AG10803 (cell line): ENCODE data around the gene CROCC.

Experiments
- DNase-seq: peaks from one replicate; pipeline ENCODE4 v3.0.0; 2010; ENCODE audit warnings: low read depth
- H3K4me3 ChIP-seq: 2 replicates; pipeline ENCODE4 v1.5.1; 2011; ENCODE audit warnings: mild to moderate bottlenecking, low read length, control low read depth
- TF ChIP-seq, protein P1 (sequence below): conservative IDR thresholded peaks from 2 replicates; pipeline ENCODE4 v1.5.1; 2011; ENCODE audit warnings: mild to moderate bottlenecking, low read length, control low read depth, inconsistent platforms

The CROCC gene

DNA sequence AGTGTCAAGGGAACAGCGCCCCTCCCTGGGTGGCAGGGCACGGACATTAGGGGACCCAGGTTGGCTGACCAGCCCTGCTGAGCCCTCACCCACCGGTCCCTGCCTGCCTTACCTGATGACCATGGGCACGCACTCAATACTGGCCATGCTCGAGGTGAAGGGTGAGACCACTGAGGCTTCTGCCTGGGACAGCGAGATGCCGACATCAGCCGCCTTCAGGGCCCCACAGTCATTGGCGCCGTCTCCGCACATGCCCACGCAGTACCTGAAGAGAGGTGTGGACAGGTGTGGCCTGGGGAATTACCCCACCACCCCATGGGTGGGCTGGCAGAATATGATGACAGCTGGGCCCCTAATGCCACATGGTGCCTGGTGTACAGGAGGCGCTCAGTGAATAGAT lies 66.5 kb downstream of the CROCC start:
- no peak for DNase-seq
- TF ChIP-seq, protein P1, sequence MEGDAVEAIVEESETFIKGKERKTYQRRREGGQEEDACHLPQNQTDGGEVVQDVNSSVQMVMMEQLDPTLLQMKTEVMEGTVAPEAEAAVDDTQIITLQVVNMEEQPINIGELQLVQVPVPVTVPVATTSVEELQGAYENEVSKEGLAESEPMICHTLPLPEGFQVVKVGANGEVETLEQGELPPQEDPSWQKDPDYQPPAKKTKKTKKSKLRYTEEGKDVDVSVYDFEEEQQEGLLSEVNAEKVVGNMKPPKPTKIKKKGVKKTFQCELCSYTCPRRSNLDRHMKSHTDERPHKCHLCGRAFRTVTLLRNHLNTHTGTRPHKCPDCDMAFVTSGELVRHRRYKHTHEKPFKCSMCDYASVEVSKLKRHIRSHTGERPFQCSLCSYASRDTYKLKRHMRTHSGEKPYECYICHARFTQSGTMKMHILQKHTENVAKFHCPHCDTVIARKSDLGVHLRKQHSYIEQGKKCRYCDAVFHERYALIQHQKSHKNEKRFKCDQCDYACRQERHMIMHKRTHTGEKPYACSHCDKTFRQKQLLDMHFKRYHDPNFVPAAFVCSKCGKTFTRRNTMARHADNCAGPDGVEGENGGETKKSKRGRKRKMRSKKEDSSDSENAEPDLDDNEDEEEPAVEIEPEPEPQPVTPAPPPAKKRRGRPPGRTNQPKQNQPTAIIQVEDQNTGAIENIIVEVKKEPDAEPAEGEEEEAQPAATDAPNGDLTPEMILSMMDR: no peak
- H3K4me3 ChIP-seq: no peak overlapping the region

GRCh38 chr1:16989676-16990391 lies 68.1 kb downstream of the CROCC start:
- TF ChIP-seq, protein P1: no peak
- no peak for DNase-seq
- H3K4me3 ChIP-seq: no peak overlapping the region

DNA sequence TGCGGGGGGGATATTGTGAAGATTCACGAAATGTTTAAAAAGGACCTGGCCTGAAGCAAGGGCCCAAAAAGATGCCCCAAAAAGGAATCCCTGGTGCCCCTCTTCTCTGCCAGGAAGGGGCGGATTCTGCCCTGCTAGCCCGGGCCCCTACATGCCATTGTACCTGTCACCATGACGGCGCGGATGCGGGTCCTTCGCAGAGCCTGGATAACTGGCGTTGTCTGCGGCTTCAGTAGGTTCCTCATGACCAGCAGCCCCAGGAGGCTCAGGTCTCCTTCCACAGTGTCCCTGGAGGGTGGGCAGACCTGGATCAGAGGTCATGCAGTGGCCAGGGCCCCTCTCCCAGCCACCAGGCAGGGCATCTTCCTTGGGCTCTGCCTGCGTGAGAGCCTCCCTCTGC lies 69.8 kb downstream of the CROCC start:
- TF ChIP-seq, protein P1: no peak
- no peak for DNase-seq
- H3K4me3 ChIP-seq: no peak overlapping the region

- H3K4me3 ChIP-seq: no peak overlapping the region
- TF ChIP-seq, protein P1: no peak
- DNase-seq: no peak
Measured at GRCh38 chr1:16992102-16992501, 70.4 kb downstream of the CROCC start.

DNA sequence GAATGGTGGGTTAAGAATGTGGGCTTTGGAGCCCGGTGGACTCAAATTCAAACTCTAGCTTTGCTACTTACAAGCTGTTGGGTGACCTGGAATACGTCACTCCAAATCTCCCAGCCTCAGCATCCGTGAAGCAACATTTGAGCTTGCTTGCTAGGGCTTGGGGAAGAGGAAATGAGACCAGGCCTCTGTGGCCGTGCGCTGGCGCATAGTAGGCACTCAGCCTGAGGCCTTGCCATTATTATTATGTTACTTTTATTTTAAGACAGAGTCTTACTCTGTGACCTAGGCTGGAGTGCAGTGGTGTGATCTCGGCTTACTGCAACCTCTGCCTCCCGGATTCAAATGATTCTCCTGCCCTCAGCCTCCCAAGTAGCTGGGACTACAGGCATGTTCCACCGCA lies 70.9 kb downstream of the CROCC start:
- TF ChIP-seq, protein P1: no peak
- DNase-seq: no peak
- no peak overlapping the region for H3K4me3 ChIP-seq

DNA sequence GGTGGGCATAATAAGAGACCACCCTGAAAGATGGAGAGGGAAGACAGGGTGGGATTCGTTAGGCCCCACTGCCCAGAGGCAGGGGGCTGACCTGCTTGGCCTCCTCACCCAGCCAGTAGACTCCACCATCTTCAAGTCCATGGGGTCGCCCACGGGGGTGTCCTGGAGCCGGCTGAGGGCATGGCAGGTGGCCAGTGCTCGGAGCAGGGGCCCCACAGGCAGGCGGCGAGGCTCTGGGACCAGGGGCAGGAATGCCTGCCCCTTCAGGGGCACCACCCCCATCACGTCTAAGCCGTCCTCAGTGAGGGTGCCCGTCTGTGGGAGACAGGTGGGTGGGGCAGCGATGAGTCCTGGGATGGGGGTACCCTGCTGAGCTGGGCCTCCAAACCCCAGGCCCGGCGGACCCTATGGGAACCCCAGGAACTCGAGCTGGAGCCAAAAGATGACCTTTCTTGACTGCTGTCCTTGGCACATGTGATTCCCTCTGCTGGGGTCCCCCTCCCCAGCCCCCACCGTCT lies 71.8 kb downstream of the CROCC start:
- H3K4me3 ChIP-seq: no peak overlapping the region
- TF ChIP-seq, protein P1: no peak
- no peak for DNase-seq

DNA sequence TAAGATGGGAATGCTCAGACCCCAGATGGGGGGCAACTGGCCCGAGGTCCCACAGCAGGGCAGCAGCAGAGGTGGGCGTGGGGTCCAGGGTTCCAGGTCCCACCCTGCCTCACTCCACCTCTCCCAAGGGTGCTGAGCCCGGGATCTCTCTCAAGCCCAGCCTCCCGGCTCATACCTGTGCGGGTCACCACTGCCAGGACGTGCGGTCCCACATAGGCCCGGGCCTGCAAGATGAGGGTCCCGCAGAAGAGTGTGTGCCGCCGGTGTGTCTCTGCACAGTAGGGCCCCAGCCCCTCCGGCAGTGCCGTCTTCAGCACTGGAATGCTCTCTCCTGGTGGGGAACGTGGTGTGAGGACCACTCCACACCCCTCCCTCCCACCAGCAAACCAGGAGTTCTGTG lies 75.1 kb downstream of the CROCC start:
- no peak for DNase-seq
- no peak overlapping the region for H3K4me3 ChIP-seq
- TF ChIP-seq, protein P1: no peak
